NOMO-1 treated with dmso at 0.1 percent for 144 hours (cell line): ENCODE results near the gene SHISA7.

Experiments used
- DNase-seq: peaks from one replicate; lab custom pipeline; 2025; ENCODE audit not compliant: unreplicated experiment; lab: John Stamatoyannopoulos, UW

Gene SHISA7

DNA sequence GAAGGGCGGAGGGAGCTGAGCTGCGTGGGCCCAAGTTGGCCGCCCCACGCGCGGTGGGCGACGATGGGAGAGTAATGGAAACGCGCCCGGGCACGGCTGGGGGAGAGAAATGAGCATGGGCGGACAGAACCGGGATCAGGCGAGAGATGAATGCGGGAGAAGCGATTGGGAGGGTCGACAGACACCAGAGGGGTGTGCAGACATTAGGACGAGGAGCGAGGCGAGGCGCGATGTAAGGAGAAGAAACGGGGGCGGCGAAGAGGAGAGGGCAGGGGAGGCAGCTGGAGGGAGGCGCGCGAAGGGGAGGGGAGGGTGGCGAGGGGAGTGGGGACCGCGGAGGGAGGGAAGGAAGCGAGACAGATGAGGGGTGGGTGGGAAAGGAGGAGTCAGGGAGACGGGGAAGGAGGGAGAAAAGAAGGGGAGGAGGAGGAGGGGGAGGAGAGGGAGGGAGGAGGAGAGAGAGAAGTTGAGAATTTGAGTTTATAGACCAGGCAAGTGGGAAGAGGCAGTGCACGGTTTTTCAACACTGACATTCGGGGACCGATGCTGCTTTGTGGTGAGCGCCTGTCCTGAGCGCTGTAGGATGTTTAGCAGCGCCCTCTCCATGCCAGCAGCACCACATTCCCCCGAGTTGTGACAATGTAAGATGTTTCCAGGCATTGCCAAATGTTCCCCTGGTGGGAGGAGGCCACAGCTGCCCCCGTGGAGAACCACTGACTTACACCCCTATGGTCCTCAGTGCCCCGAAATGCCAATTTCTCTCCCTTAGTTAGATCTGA, at the start of gene SHISA7:
SHISA7 (minus strand) TSS at position 256 of the 779 bp plus-strand sequence. CDS start 437 bp downstream, outside the sequence.
- no peak for DNase-seq

DNA sequence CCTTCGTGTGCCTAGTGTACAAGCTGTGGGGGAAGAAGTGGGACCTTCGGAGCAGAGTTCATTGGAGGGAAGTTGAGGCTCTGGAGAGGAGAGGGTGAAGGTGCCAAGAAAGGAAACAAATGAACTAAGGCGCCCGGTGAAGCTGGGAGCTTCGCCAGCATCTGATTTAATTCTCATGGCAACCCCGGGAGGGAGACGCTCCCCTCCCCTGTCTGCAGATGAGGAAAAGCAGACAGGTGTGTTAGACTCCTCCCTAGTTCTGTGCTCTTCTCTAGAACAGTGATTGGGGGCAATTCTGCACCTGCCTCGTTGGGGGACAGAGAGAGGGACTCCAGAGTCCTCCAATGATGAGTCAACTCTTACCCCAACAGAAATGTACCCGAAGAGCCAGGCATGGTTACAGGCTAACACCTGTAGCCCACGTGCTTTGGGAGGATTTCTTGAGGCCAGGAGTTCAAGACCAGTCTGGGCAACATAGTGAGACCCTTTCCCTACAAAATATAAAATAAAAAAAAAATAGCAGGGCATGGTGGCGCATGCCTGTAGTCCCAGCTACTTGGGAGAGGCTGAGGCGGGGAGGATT, 49.4 kb upstream of the SHISA7 start:
- no peak for DNase-seq

DNA sequence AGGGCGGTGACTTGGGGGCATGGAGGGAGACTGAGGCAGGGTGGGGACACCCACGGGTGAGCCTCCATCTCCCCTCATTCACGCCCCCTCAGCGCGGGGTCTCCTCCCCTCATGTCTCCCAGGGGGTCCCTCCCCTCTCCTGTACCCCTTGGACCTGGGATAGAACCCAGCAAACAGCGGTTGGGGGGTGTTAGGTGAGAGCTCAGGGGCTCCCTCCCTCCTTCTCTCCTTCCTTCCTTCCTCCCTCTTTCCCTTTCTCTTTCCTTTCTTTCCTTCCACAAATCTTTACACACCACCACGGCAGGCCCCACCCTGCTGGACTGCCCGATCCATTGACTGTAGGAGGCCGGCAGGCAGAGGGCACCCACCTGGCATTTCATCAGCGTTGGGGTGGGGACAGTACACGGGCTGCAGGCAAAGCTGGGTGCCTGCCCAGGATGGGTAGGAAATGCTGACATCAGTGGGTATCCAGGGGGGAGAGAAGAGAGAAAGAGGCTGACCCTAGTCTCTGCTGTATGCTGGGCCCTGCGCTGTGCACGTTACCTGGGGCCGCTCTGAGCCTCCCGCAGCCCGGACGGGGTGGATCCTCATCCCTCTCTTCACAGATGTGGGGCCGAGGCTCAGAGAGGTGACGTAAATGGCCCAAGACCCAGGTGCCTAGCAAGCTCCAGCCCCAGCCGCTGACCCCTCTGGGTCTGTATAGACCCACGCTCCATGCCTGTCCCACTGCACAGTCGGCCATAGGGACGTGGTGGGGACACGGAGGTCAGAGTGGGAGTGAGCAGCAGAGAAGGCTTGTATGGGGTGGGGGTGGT, 48.7 kb upstream of the SHISA7 start:
- DNase-seq, result no peak

DNA sequence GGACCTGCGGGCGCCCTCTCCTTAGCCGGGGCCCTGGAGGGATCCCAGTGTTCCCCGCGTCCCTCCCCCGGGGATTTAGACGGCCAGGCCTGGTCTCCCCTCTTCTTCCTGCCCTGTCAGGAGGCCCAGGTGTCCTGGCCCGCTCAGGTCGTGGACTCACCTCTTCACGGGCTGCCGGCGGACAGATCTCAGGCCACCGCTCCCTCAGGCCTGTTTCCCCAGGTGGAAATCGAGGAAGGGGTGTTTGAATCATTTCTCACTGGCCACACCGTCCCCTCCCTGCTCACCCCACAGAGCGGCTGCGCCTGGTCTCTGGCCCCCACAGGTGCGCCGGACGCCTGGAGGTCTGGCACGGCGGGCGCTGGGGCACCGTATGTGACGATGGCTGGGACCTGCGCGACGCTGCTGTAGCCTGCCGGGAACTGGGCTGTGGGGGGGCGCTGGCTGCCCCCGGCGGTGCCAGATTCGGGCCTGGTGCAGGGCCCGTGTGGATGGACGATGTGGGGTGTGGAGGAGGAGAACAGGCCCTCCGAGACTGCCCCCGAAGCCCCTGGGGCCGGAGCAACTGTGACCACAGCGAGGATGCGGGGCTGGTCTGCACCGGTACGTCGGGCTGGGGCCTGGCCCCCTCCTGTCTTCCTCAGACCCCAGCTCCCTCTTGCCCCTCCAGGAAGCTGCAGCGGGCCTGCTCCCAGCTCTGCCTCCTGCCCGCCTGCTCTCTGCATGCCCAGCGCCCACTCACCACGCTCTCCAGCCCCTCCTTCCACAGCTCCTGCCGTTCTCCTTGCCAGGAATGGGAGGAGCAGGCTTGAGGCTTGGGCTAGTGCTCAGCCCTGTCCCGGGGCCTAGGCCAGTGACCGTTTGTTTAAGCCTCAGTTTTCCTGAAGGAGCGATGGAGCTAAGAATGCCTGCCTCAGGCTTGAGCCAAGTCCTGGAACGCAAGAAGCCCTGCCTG, 47.7 kb upstream of the SHISA7 start:
- no peak for DNase-seq

DNA sequence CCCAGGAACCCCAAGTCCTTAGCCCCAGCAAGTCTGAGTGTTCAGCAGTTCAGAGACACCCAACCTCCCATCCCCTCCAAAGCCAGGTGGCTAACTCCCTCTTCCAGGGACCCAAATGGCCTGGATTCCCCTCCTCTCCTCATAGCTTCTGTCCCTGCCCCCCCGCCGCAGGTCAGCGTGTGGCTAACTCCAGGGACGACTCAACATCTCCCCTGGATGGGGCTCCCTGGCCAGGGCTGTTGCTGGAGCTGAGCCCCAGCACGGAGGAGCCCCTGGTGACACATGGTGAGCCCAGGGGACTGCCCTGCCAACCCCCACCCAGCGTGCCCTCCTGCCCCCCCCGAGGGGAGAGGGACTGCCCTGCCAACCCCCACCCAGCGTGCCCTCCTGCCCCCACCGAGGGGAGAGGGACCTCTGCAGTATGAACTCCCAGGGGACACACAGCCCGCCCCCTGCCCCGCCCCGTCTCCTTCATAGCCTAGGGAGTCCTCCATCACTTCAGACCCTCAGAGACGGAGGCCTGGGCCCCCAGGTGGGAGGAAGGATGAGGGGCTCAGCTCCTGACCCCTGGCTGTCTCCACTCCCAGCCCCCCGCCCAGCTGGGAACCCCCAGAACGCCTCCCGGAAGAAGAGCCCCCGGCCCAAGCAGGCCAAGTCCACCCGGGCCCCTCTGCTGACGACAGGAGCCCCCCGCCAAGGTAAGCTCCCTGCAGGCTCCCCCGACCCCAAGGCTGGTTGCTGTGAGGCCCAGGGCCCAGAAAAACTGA, 46.8 kb upstream of the SHISA7 start:
- DNase-seq, result no peak

DNA sequence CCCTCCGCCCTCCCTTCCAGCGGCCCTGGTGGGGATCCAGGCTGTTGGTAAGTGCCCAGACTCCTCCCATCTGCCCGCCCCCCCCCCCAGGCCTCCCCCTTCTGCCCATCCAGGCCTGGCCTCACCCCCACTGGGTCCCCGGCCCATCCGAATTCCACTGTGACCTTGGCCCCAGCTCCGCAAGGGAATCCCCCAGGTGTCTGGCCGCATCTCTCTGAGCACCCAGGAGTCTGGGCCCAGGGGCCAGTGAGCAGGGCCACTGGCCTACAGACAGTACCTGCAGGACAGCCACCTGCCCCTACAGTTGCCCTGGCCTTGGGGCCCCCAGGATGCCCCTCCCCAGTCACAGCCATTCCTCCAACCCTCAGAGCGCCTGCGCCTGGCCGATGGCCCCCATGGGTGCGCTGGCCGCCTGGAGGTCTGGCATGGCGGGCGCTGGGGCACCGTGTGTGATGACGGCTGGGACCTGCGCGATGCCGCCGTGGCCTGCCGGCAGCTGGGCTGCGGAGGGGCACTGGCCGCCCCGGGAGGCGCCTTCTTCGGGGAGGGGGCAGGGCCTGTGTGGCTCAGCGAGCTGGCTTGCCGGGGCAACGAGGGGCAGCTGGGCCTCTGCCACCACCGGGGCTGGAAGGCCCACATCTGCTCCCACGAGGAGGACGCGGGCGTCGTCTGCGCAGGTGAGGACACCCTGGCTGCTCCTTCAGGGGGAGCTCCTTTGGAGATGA, 46.0 kb upstream of the SHISA7 start:
- no peak for DNase-seq

DNA sequence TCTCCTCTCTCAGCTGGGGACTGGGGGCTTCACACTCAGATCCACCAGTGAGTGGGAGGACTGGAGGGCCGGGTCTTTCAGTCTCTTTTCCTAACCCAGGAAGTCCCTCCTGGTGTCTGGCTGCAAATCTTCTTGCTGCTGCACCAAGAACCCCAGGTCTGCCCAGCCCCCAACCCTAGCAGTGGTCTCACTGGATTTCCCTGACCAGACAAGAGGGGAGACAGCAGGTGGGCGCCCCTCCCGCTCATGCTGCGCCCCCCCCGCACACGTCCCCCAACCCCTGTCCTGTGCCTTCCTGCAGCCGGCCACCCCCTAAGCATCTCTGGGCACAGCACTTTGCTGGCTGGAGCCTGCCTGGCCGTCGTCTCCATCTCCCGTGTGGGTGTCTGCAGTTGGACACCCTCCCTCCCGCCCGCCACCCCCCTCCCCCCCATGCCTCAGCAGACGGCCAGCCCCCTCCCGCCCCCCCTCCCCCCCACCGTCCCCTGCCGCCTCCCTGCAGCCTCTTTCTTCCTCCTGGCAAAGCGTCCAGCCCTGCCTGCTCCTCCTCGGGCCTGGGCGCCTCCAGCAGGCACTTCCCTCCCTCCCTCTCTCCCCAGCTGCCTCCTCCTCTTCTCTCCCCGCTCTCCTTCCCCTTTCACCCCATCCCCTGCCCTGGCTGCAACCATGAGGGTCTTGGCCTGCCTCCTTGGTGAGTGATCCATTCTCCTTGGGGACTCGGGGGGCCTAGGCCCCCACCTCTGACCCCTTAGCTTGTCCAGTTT, 45.0 kb upstream of the SHISA7 start, which contains the start of gene SSC5D:
SSC5D (plus strand) TSS at position 513 of the 764 bp plus-strand sequence; CDS start at position 667, 154 bp downstream.
- DNase-seq, result no peak

DNA sequence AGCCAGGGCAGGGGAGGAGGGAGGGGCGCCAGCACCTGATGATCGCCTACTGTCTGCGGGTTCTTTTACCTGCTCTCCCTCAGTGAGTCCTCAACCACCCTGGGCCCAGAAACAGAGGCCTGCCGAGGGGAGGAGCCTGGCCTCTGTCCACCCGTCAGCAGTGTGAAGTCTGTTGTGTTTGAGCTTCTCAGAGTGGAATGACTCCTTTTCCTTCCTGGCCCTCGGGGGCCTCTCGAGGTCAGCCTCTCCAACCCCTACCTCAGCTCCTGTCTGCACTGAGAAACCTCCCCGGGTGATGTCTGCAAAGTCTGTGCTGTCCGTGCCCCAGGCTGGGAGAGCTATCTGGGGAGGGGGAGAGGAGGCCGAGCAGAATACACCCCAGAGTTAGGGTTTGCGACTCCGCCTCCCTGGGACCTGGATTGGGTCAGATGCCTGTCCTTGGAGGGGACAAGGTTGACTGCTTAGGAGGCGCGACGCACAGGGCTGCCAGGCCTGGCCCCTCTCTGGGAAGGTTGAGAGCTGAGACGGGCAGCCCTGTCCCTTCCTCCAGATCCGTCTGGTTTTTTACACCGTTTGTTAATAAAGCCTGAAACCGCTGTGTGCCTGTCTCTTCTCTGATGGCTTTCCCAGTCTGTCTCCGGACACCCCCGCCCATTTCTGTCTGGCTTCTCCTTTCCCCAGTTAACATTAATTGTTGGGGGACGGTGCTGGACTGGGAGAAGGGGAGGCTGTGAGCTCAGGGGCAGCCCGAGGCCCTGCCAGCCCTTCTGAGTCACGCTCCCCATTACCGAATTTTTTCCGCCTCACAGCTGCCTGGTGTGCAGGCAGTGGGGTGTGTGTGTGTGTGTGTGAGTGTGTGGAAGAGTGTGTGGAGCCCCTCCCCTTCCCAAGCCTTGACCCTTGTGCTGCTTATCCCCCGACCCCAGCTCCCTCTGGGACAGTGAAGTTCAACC, 44.1 kb upstream of the SHISA7 start:
- DNase-seq, result no peak

DNA sequence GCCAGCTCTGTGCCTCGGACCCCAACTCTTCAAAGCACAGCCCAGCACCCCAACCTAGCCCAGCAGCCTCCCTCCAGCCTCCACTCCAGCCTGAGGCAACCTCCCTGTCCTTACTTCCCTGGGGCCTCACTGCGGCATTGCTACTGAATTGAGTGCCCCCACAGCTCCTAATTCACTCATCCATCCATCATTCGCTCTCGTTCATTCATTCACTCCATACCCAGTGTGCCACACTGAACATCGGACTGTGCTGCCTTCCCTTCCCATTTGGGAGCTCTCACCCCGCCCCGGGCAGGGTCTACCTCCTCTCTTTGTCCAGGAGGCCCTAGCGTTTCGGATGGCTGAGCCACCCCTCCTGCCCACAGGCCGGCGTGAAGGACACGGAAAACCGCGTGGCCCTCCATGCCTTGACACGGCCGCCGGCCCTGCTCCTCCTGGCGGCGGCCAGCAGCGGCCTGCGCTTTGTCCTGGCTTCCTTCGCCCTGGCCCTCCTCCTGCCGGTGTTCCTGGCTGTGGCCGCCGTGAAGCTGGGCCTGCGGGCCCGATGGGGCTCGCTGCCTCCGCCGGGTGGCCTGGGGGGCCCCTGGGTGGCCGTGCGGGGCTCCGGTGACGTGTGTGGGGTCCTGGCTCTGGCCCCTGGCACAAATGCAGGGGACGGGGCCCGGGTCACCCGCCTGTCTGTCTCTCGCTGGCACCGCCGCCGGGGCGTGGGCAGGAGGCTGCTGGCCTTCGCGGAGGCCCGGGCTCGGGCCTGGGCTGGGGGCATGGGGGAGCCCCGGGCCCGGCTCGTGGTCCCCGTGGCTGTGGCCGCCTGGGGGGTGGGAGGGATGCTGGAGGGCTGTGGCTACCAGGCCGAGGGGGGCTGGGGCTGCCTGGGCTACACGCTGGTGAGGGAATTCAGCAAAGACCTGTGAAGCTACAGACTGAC, 43.2 kb upstream of the SHISA7 start:
- no peak for DNase-seq

DNA sequence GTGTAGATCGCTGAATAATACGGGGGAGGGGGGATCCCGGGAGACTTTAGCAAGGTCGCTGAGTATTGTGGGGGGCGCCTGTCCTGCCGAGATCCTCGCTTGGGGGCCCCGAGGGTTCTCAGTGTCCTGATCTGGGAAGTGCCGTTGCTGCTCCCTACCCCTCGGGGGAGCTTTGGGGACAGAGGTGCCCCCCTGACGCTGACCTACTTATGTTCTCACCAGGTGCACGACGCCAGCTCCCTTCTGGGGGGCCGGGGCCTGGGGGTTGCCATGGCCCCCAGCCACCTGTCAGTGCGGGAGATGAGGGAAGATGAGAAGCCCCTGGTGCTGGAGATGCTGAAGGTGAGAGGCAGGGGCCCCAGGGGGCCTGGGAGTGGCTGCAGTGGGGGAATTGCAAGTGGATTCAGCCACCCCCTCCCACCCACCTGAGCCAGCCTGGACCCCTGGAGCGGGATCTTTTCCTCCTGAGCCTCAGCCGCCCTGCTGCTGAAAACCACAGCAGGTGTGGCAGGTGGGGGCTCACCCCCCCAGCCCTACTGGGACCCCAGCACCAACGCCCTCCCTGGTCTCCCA, 42.4 kb upstream of the SHISA7 start:
- DNase-seq, result no peak

DNA sequence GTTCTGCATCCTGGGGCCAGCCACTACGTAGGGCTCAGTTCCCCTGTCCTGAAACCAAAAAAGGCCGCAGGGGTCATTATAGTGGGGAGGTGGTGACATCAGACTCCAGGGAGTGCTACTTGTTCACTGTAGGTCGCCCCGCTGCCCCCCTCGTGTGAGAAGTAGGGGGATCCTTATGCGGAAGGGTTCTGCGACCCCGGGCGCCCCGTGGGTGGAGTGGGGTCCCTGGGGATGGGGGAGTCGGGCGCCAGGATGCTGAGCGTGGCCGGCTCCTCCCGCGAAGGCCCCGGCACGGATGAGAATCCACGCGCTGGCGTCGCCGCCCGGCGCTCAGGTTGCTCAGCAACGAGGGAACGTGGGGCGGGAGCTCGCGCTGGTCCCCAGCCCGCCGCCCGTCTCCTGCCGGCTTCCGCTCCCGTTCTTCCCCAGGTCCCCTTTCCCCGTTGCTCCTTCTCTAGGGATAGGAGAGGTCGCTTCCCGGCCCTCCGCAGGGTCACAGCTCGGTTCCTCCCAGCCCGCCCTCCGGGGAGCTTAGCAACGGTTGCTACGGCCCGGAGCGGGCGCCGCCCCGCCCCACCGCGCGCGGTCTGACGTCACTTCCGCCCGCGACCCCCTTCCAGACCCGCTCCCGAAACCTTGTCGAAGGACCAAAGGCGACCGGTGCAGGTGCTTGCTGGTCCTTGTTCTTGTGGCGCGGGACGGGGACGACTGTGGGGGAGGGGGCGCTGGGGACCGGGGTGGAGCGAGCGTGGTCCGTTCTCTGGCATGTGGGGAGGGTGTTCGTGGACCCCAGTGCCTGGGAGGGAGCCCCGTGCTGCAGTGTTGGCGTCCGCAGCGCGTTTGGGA, 41.7 kb upstream of the SHISA7 start, which contains the start of gene NAT14:
NAT14 (plus strand) TSS at position 596 of the 846 bp plus-strand sequence. CDS start 521 bp downstream, outside the sequence.
- no peak for DNase-seq

DNA sequence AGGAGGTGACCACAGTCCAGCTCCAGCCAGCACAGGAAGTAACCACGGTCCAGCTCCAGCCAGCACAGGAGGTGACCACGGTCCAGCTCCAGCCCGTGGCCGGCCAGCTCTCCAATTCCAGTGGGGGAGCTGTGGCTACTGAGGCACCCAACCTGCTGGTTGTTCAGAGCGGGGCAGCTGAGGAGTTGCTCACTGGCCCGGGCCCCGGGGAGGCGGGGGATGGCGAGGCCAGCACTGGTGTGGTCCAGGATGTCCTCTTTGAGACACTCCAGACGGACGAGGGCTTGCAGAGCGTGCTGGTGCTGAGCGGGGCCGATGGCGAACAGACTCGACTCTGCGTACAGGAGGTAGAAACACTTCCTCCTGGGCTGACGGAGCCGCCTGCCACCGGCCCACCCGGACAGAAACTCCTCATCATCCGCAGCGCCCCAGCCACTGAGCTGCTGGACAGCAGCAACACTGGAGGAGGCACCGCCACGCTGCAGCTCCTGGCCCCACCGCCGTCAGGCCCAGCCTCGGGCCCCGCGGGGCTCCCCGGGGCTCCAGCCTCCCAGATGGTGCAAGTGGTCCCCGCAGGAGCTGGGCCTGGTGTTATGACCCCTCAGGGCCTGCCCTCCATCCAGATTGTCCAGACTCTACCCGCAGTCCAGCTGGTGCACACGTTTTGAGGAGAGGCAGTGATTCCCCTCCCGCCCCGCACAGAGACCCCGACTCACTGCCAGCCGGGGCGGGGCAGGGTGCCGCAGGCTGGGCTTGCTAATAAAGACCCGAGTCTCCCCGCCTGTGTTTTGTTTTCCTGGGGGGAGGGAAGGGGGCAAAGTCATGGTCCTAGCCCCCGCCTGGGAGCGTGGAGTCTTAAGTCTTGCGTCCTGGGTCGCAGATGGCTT, 40.8 kb upstream of the SHISA7 start:
- no peak for DNase-seq

DNA sequence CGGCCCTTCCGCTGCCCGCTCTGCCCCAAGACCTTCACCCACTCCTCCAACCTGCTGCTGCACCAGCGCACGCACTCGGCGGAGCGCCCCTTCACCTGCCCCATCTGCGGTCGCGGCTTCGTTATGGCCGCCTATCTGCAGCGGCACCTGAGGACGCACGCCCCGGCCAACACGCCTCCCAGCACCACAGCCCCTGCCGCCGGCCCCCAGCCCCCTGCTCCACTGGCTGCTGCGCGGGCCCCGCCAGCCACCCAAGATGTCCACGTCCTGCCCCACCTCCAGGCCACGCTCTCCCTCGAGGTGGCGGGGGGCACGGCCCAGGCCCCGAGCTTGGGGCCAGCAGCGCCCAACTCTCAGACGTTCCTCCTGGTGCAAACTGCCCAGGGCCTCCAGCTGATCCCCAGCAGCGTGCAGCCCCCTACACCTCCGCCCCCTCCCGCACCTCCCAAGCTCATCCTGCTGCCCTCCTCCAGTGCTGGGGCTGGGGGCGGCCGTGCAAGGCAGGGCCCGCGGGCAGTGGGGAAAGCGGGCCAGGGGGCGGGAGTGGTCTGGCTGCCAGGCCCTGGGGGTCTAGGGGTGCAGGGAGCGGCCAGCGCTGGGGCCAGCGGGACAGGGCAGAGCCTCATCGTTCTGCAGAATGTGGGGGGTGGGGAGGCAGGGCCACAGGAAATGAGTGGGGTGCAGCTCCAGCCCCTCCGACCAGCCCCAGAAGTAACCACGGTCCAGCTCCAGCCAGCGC, 40.0 kb upstream of the SHISA7 start:
- no peak for DNase-seq
